Neural progenitor cell (in vitro differentiated cells): ENCODE measurements around the gene TIAM1. TPM values are rescaled to one million over a fixed set of nuclear protein-coding genes. Genes with fewer than 3 reads are reported as not detected.

Source experiments
- DNase-seq: peaks from one replicate; pipeline ENCODE4 v3.0.0-alpha.2; 2016; ENCODE audit warnings: low spot score
- H2AFZ ChIP-seq: fragments of 200-600 bp; sonication (generic); replicated peaks from 2 replicates; pipeline ENCODE4 v1.6.1; 2016; ENCODE audit warnings: antibody characterized with exemption
- H3F3A ChIP-seq: fragments of 200-600 bp; sonication (generic); 2 replicates; pipeline ENCODE4 v1.6.1; 2016; ENCODE audit warnings: antibody characterized with exemption, low read depth
- H3K27ac ChIP-seq: fragments of 200-600 bp; sonication (generic); 2 replicates; pipeline ENCODE4 v1.5.1; 2016; ENCODE audit warnings: mild to moderate bottlenecking
- H3K27me3 ChIP-seq: fragments of 200-600 bp; sonication (generic); 2 replicates; pipeline ENCODE4 v1.6.1; 2016; ENCODE audit warnings: mild to moderate bottlenecking, moderate library complexity
- H3K36me3 ChIP-seq: fragments of 200-600 bp; sonication (generic); 2 replicates; pipeline ENCODE4 v1.5.1; 2016
- H3K4me1 ChIP-seq: fragments of 200-600 bp; sonication (generic); 2 replicates; pipeline ENCODE4 v1.6.1; 2016; ENCODE audit warnings: mixed run types
- H3K4me2 ChIP-seq: fragments of 200-600 bp; sonication (generic); 2 replicates; pipeline ENCODE4 v1.6.1; 2016
- H3K4me3 ChIP-seq: fragments of 200-600 bp; sonication (generic); 2 replicates; pipeline ENCODE4 v1.5.1; 2016
- H3K79me2 ChIP-seq: fragments of 200-600 bp; sonication (generic); 2 replicates; pipeline ENCODE4 v1.6.1; 2016; ENCODE audit warnings: low read depth
- H3K9ac ChIP-seq: fragments of 200-600 bp; sonication (generic); 2 replicates; pipeline ENCODE4 v1.6.1; 2016
- H3K9me3 ChIP-seq: fragments of 200-600 bp; sonication (generic); 2 replicates; pipeline ENCODE4 v1.5.1; 2016; ENCODE audit warnings: low read depth
- H4K20me1 ChIP-seq: fragments of 200-600 bp; sonication (generic); 2 replicates; pipeline ENCODE4 v1.6.1; 2016; ENCODE audit warnings: low read depth
- H3K27ac Mint-ChIP-seq: 3 replicates; pipeline ENCODE4 v1.8.0; 2021; ENCODE audit warnings: mixed read lengths
- H3K27me3 Mint-ChIP-seq: 2 replicates; pipeline ENCODE4 v1.8.0; 2022; ENCODE audit warnings: low read depth, mild to moderate bottlenecking, inconsistent platforms, moderate library complexity, mixed read lengths; ENCODE audit not compliant: insufficient read depth
- H3K36me3 Mint-ChIP-seq: 3 replicates; pipeline ENCODE4 v1.8.0; 2021; ENCODE audit warnings: mixed read lengths
- H3K4me1 Mint-ChIP-seq: 3 replicates; pipeline ENCODE4 v1.8.0; 2021; ENCODE audit warnings: mixed read lengths
- H3K4me3 Mint-ChIP-seq: 3 replicates; pipeline ENCODE4 v1.8.0; 2021; ENCODE audit warnings: mild to moderate bottlenecking, moderate library complexity, mixed read lengths
- H3K9me3 Mint-ChIP-seq: 3 replicates; pipeline ENCODE4 v1.8.0; 2020; ENCODE audit warnings: mixed read lengths
- EZH2 ChIP-seq: fragments of 200-600 bp; sonication (generic); IDR thresholded peaks from 2 replicates; pipeline ENCODE4 v1.6.1; 2017; ENCODE audit warnings: antibody characterized with exemption, mild to moderate bottlenecking, moderate library complexity
- EZH2phosphoT487 ChIP-seq: fragments of 200-600 bp; sonication (generic); IDR thresholded peaks from 2 replicates; pipeline ENCODE4 v1.6.1; 2017; ENCODE audit warnings: antibody characterized with exemption
- total RNA-seq: library from RNA; depleted of rRNA; stranded (reverse); fragments of >200 nt; gene quantifications from 2 replicates; pipeline ENCODE4 v1.2.3, GENCODE V29; 2015; ENCODE audit warnings: low replicate concordance
- TF ChIP-seq, protein P1 (sequence below): fragments of 200-600 bp; sonication (generic); IDR thresholded peaks from 2 replicates; pipeline ENCODE4 v1.5.1; 2017; ENCODE audit warnings: antibody characterized with exemption, mild to moderate bottlenecking

TIAM1 gene
- total RNA-seq, 1 donor from 2014 or later = 27.2 TPM

DNA sequence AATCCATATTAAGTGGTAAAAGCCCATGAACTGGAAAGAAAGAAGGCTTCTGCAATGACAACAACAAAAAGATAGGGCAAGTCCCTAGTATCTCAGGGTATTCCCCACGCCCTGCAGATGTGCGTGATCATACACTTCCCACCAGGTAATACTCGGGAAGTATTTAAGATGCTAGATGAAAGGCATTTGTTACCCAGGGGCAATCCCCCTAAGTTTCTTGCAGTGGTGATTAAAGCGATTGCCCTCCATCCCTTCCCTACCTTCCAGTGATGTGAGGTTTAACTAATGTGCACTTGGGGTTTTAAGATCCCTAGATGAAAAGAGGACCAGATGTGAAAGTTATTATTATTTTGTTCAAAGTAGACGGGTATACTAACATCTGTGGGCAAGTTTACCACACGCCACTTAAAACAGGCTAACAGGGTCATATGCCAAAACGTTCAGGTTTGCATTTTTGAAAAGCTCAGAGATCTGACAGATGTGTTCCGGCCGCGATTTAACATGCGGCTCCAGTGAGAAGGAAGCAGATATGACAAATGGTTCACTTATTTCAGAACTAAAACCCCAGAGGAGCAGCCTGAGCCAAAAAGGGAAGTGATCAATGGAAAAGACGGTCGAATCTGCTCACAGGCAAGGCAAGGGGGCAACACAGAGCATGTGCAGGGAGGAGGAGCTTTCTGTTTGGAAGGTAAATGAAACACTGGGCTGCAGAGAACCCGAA lies 17.4 kb downstream of the TIAM1 start:
- H3K79me2 ChIP-seq = no peaks in the 10 kb centered on the region
- Mint-ChIP-seq H3K4me3 (no peak overlapping the region), H3K9me3 (peaks cover 9% of the 10 kb centered on the region), H3K36me3 (peaks cover 42% of the 10 kb centered on the region), H3K4me1 (peaks cover 5% of the 10 kb centered on the region), H3K27me3 (peaks cover 2% of the 10 kb centered on the region), H3K27ac (no peak overlapping the region)
- H3F3A ChIP-seq = no peaks in the 10 kb centered on the region
- no peaks in the 10 kb centered on the region for H3K27me3 ChIP-seq
- H3K36me3 ChIP-seq = no peaks in the 10 kb centered on the region
- H3K4me3 ChIP-seq = no peak overlapping the region
- H3K9me3 ChIP-seq = no peaks in the 10 kb centered on the region
- no peak overlapping the region for H2AFZ ChIP-seq
- no peaks in the 10 kb centered on the region for H3K4me1 ChIP-seq
- no peak overlapping the region for H3K4me2 ChIP-seq
- TF ChIP-seq EZH2 (no peak), EZH2phosphoT487 (no peak)
- TF ChIP-seq, protein P1, sequence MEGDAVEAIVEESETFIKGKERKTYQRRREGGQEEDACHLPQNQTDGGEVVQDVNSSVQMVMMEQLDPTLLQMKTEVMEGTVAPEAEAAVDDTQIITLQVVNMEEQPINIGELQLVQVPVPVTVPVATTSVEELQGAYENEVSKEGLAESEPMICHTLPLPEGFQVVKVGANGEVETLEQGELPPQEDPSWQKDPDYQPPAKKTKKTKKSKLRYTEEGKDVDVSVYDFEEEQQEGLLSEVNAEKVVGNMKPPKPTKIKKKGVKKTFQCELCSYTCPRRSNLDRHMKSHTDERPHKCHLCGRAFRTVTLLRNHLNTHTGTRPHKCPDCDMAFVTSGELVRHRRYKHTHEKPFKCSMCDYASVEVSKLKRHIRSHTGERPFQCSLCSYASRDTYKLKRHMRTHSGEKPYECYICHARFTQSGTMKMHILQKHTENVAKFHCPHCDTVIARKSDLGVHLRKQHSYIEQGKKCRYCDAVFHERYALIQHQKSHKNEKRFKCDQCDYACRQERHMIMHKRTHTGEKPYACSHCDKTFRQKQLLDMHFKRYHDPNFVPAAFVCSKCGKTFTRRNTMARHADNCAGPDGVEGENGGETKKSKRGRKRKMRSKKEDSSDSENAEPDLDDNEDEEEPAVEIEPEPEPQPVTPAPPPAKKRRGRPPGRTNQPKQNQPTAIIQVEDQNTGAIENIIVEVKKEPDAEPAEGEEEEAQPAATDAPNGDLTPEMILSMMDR = no peak
- no peak for DNase-seq
- H3K27ac ChIP-seq = no peak overlapping the region
- no peak overlapping the region for H3K9ac ChIP-seq
- peaks cover 5% of the 10 kb centered on the region for H4K20me1 ChIP-seq

DNA sequence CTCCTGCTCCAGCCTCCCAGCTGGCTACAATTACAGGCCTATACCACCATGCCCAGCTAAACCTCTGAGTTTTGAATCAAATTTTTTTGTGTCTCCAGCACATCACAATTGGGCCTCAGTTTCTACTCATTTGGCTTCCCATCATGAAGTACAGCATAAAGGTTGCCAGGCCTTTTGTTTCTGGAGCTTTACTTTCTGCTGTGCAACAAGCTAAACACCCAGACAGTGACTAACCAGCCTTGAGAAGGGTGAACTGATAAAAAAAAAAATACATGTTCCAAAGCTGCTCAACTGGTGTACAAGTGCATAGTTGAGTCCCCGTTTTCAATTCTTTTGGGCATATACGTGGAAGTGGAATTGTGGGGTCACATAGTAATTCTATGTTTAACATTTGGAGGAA lies 25.1 kb downstream of the TIAM1 start:
- TF ChIP-seq EZH2phosphoT487 (no peak), EZH2 (no peak)
- TF ChIP-seq, protein P1 = no peak
- Histone ChIP-seq H3K9me3 (no peaks in the 10 kb centered on the region), H3K27me3 (no peaks in the 10 kb centered on the region), H3K36me3 (no peaks in the 10 kb centered on the region), H2AFZ (no peak overlapping the region), H4K20me1 (no peaks in the 10 kb centered on the region), H3F3A (no peaks in the 10 kb centered on the region), H3K79me2 (no peaks in the 10 kb centered on the region), H3K4me1 (no peaks in the 10 kb centered on the region), H3K27ac (no peak overlapping the region), H3K9ac (no peak overlapping the region), H3K4me3 (no peak overlapping the region), H3K4me2 (no peak overlapping the region)
- H3K27ac Mint-ChIP-seq = no peak overlapping the region
- peaks cover 2% of the 10 kb centered on the region for H3K27me3 Mint-ChIP-seq
- no peak overlapping the region for H3K4me3 Mint-ChIP-seq
- peaks cover 3% of the 10 kb centered on the region for H3K9me3 Mint-ChIP-seq
- H3K36me3 Mint-ChIP-seq = peaks cover 24% of the 10 kb centered on the region
- peaks cover 2% of the 10 kb centered on the region for H3K4me1 Mint-ChIP-seq
- no peak for DNase-seq

DNA sequence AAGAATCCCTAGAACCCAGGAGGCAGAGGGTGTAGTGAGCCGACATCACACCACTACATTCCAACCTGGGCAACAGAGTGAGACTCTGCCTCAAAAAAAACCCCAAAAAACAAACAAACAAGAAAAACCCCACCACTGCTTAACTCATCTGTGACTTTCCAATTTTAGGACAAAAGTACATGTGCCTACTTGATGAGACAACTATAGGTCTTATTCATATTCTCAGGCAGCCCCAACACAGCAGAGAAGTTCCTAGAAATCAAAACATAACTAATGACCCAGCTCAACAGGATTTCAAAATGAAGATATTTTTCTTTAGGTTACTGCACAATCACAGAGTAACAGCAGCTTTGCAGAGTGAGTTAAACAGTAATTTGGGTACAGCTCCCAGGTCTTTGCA lies 26.4 kb downstream of the TIAM1 start:
- no peak for TF ChIP-seq EZH2
- no peak for TF ChIP-seq EZH2phosphoT487
- TF ChIP-seq, protein P1 = no peak
- Histone ChIP-seq H3K27me3 (no peaks in the 10 kb centered on the region), H2AFZ (no peak overlapping the region), H3K9me3 (no peaks in the 10 kb centered on the region), H3K4me1 (no peaks in the 10 kb centered on the region), H3K4me3 (no peak overlapping the region), H3K36me3 (no peaks in the 10 kb centered on the region), H3K9ac (no peak overlapping the region), H3K27ac (no peak overlapping the region), H3F3A (no peaks in the 10 kb centered on the region), H3K4me2 (no peak overlapping the region), H3K79me2 (no peaks in the 10 kb centered on the region), H4K20me1 (no peaks in the 10 kb centered on the region)
- Mint-ChIP-seq H3K4me1 (peaks cover 2% of the 10 kb centered on the region), H3K36me3 (peaks cover 28% of the 10 kb centered on the region), H3K27ac (no peak overlapping the region), H3K4me3 (no peak overlapping the region), H3K27me3 (peaks cover 5% of the 10 kb centered on the region), H3K9me3 (peaks cover 3% of the 10 kb centered on the region)
- no peak for DNase-seq
